GM12878 (cell line): Measurements from ENCODE around the gene SNX8. TPM values are rescaled to one million over a fixed set of nuclear protein-coding genes. Genes with fewer than 3 reads are reported as not detected.

Source experiments
- BCL3 ChIP-seq: IDR thresholded peaks from 2 replicates; pipeline ENCODE4 v1.6.1; 2011; ENCODE audit warnings: borderline replicate concordance, low read depth, mild to moderate bottlenecking, moderate library complexity, low read length; ENCODE audit not compliant: insufficient read depth, poor library complexity, severe bottlenecking
- CBX3 ChIP-seq: fragments of 200-600 bp; sonication (generic); IDR thresholded peaks from 2 replicates; pipeline ENCODE4 v1.6.1; 2016; ENCODE audit warnings: low read depth, borderline replicate concordance
- CBX5 ChIP-seq: sonication (generic); IDR thresholded peaks from 2 replicates; pipeline ENCODE4 v1.6.1; 2016; ENCODE audit warnings: low read depth, moderate library complexity, mild to moderate bottlenecking, inconsistent platforms
- CREB1 ChIP-seq: IDR thresholded peaks from 2 replicates; pipeline ENCODE4 v1.6.1; 2012; ENCODE audit warnings: low read depth, mild to moderate bottlenecking, inconsistent platforms
- CREM ChIP-seq: IDR thresholded peaks from 2 replicates; pipeline ENCODE4 v1.6.1; 2014; ENCODE audit warnings: antibody characterized with exemption, low read depth
- E2F8 ChIP-seq: fragments of 450-650 bp; IDR thresholded peaks from 2 replicates; pipeline ENCODE4 v1.6.1; 2018; ENCODE audit warnings: mild to moderate bottlenecking, low read depth, moderate library complexity; ENCODE audit not compliant: partially characterized antibody
- IKZF1 ChIP-seq: fragments of 450-650 bp; conservative IDR thresholded peaks from 2 replicates; pipeline ENCODE4 v1.6.1; 2017; ENCODE audit warnings: antibody characterized with exemption, mild to moderate bottlenecking
- MLLT1 ChIP-seq: fragments of 450-650 bp; IDR thresholded peaks from 2 replicates; pipeline ENCODE4 v1.6.1; 2016; ENCODE audit warnings: mild to moderate bottlenecking
- MTA2 ChIP-seq: fragments of 450-650 bp; IDR thresholded peaks from 2 replicates; pipeline ENCODE4 v1.6.1; 2016; ENCODE audit warnings: low read depth, mild to moderate bottlenecking, moderate library complexity
- MYC ChIP-seq: IDR thresholded peaks from 2 replicates; pipeline ENCODE4 v1.6.1; 2011; ENCODE audit warnings: mild to moderate bottlenecking, low read length, moderate library complexity, inconsistent platforms; ENCODE audit not compliant: insufficient read depth, insufficient replicate concordance, insufficient read length, severe bottlenecking
- PBX3 ChIP-seq: IDR thresholded peaks from 2 replicates; pipeline ENCODE4 v1.6.1; 2011; ENCODE audit warnings: mild to moderate bottlenecking, low read depth, low read length, moderate library complexity; ENCODE audit not compliant: insufficient replicate concordance
- PKNOX1 ChIP-seq: fragments of 450-650 bp; IDR thresholded peaks from 2 replicates; pipeline ENCODE4 v1.6.1; 2016; ENCODE audit warnings: mild to moderate bottlenecking
- RELA ChIP-seq: fragments of 450-650 bp; IDR thresholded peaks from 2 replicates; pipeline ENCODE4 v1.8.0; 2014; ENCODE audit warnings: borderline replicate concordance; ENCODE audit not compliant: partially characterized antibody
- SMAD1 ChIP-seq: fragments of 450-650 bp; IDR thresholded peaks from 2 replicates; pipeline ENCODE4 v1.6.1; 2018; ENCODE audit warnings: mild to moderate bottlenecking, low read depth; ENCODE audit not compliant: partially characterized antibody
- SP1 ChIP-seq: IDR thresholded peaks from one replicate; pipeline ENCODE4 v1.6.1; 2011; ENCODE audit warnings: low read depth, low read length
- SUPT20H ChIP-seq: IDR thresholded peaks from 2 replicates; pipeline ENCODE4 v1.6.1; 2011; ENCODE audit warnings: low read depth, mild to moderate bottlenecking, low read length, moderate library complexity, borderline replicate concordance; ENCODE audit not compliant: control insufficient read depth
- polyA plus RNA-seq, 11 experiments: library from polyadenylated mRNA; depleted of rRNA in 4 of 11; unstranded in 6 of 11; stranded (reverse) in 5 of 11; fragments of >200 nt; fragmentation: Nextera tagmentation in 4 of 11; fragmentation: Illumina TruSeq in 1 of 11; extraction: Ambion mirVana in 4 of 11; extraction: Trizol in 1 of 11; gene quantifications; 1 replicate in 1 of 11; 2 replicates in 10 of 11; pipeline versions ENCODE4 v1.2.1 to v1.2.3, GENCODE V29; 2011 to 2016; ENCODE audit warnings: inconsistent platforms in 2 of 11, missing spikeins in 2 of 11, low read depth in 1 of 11
- total RNA-seq, 4 experiments: library from RNA; depleted of rRNA in 3 of 4; stranded (reverse); fragments of >200 nt in 3 of 4; fragmentation: Illumina TruSeq in 1 of 4; extraction: Trizol in 1 of 4; gene quantifications; 2 replicates each; pipeline versions ENCODE4 v1.2.1 to v1.2.3, GENCODE V29; 2013 to 2021
- TF ChIP-seq, protein P1 (sequence below): fragments of 450-650 bp; formaldehyde crosslinking; IDR thresholded peaks from 2 replicates; pipeline ENCODE4 v1.5.0; 2022; ENCODE audit warnings: mild to moderate bottlenecking, missing genetic modification characterization

SNX8 gene
- total and polyA plus RNA-seq, 10 of the 15 experiments (the other 5 are each of a cell fraction or from before 2014, with no cell fraction given): 6.4 to 210 (median 97.6) TPM

- TF ChIP-seq, protein P1, sequence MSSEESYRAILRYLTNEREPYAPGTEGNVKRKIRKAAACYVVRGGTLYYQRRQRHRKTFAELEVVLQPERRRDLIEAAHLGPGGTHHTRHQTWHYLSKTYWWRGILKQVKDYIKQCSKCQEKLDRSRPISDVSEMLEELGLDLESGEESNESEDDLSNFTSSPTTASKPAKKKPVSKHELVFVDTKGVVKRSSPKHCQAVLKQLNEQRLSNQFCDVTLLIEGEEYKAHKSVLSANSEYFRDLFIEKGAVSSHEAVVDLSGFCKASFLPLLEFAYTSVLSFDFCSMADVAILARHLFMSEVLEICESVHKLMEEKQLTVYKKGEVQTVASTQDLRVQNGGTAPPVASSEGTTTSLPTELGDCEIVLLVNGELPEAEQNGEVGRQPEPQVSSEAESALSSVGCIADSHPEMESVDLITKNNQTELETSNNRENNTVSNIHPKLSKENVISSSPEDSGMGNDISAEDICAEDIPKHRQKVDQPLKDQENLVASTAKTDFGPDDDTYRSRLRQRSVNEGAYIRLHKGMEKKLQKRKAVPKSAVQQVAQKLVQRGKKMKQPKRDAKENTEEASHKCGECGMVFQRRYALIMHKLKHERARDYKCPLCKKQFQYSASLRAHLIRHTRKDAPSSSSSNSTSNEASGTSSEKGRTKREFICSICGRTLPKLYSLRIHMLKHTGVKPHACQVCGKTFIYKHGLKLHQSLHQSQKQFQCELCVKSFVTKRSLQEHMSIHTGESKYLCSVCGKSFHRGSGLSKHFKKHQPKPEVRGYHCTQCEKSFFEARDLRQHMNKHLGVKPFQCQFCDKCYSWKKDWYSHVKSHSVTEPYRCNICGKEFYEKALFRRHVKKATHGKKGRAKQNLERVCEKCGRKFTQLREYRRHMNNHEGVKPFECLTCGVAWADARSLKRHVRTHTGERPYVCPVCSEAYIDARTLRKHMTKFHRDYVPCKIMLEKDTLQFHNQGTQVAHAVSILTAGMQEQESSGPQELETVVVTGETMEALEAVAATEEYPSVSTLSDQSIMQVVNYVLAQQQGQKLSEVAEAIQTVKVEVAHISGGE (CRISPR knock-in tag): no peak
- TF ChIP-seq MTA2 (peak; percentile 68; the same call in 1 of the 2 replicates), PKNOX1 (no peak), RELA (no peak), CREM (peak; percentile 94), SUPT20H (no peak), BCL3 (no peak), IKZF1 (peak; percentile 93), CBX5 (no peak), PBX3 (no peak), MYC (no peak), SP1 (no peak), E2F8 (no peak), CREB1 (peak; percentile 90), SMAD1 (no peak), MLLT1 (peak; percentile 8; the same call in 1 of the 2 replicates), CBX3 (no peak)
Observed at GRCh38 chr7:2299131-2299829, 15.0 kb downstream of the SNX8 start (continued).
